CD4-positive, alpha-beta T cell treated with Interleukin-6 at 100 ng/mL for 8 hours (primary cell): ENCODE measurements around the gene ADAM12.
"Not testable (repeated sequence)": the region's sequence is repeated elsewhere in the genome, so short reads cannot be mapped to it uniquely, and the experiment has no call there.

Experiments used
- DNase-seq: peaks from one replicate; pipeline ENCODE4 v3.0.0-alpha.2; 2020; ENCODE audit warnings: mixed read lengths, low spot score

ADAM12 gene

DNA sequence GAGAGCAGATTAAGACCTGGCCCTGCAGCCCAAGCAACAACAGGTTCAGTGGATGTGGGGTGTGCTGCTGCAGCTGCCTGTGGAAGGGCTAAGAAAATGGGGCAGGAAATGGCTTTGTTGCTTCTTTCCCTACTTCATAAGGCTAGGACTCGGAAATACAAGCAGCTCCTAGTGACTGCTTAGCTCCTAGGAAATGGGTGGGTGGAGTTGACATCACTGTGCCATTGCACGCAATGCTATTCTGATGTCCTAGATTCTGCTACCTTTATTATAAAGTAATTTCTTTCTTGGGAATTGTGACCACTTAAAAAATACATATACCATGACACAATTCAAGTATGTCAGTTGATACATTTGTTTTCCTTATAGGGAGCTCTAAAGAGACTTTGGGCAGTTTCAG is 336.1 kb downstream of the ADAM12 start:
- DNase-seq, result no peak

DNA sequence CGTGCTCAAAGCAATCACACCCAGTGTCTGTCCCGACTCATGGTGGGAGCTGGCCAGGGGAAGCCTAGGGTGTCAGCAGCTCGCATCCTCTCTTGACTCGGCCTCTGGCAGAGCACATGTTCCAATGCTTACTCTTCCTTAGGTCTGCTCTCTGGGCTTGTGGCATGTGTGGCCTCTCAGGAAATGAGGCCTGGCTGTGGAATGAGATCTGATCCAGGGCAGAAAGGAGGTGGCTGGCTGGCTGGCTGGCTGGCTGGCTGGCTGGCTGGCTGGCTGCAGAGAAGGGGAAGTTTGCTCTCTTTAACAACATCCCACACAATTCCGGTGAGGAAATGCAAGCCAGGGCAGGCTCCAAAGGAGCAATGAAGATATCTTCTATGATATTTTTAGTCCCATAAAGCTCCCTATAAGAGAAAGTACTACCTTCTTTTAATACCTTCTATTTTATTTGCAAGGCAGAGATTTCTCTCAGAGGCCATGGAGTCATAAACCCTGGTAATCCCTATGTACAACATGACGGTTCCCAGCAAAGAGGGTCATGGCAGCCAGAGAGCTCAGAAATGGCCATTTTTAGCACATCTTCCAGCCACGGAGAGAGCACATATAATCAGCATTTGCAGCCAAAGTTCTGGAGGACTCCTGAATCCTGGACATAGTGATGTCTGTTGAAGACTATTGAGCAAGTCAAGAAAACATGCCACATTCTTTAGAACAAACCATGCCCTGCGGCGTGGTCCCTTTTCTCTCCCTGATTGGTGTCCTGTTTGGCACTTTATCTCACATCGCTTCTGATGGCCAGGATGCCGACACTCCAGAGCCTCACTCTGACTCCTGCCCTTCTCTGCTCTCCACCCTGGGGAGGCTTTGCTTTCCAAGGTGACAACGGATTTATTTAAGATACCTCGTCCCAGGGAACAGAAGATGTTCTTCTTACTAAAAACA is 338.2 kb downstream of the ADAM12 start:
- no peak for DNase-seq

DNA sequence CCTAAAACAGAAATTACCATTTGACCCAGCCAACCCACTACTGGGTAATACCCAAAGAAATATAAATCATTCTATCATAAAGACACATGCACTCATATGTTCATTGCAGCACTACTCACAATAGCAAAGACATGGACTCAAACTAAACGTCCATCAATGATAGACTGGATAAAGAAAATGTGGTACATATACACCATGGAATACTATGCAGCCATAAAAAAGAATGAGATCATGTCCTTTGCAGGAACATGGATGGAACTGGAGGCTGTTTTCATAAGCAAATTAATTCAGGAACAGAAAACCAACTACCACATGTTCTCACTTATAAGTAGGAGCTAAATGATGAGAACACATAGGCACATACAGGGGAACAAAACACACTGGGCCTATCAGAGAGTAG is 340.5 kb downstream of the ADAM12 start:
- DNase-seq, result not testable (repeated sequence)

DNA sequence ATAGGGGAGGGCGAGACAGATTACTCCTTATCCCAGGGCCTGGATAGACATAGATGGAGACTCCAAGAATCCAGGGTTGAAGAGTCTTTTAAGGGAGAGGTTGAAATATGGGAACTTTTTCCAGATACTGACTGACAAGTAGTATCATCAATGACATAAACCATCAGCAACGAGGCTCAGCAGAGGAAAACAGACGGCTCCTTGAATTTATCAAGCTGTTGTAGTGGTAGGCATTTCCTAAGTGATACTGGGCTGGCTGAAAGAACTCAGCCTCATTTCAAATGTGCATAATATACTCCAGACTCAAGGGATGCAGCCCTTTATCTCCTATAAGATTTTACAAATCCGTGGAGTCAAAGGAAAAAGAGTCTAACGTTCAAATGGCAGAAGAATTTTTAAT is 341.4 kb downstream of the ADAM12 start:
- no peak for DNase-seq

DNA sequence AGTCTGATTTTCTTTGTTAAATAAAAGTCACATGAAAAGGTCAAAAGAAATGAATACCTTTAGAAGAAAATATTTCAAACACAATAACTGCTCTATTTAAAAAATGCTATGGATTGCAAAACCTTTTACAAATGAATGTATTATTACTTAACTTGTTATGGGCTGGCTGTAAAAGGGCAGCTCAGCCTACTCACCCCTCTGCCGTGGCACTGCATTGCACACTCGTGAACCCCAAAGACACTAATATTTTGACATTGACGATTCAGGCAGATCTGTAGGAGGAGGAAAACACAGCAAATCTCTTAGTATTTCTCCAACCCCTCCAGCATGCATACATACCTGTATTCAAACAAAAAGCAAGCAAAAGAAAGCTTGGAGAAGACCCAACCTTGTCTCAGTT is 342.4 kb downstream of the ADAM12 start:
- no peak for DNase-seq

DNA sequence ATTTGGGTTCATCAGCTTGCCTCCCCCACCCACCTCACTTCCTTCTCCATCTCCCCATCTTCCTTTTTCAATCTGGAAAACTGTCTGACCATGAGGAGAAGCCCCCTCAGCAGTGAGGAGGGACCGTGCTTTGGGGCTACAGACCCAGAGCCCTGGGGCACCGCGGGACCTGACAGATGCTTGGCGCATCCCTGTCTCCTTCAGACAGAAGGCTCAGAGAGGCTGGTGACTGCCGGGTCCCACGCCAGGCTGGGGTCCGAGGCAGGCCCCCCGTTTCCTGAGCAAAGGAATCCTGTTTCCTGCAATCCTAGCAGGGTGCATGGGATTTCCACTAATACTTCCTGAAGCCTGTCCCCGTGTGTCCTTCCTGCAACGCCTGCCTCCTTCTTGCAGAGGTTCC is 344.9 kb downstream of the ADAM12 start:
- no peak for DNase-seq

DNA sequence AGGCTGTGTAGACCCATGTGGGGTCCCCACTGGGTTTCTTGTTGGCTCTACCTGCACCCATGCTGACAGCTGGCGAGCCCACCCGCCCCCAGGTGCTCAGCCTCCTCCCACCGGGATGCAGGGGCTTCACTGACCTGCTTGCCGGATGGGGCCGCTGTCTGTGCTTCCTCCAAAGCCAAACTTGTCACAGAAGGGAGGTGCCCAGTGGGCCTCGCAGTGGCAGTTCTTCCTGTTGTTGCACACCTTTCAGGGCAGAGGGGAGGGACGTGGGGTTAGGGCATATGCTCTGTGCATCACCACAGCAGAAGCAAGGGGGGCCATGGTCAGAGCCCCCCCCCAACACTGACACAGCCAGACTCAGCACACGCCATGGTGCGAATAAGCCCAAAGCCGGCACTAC is 345.4 kb downstream of the ADAM12 start:
- no peak for DNase-seq

DNA sequence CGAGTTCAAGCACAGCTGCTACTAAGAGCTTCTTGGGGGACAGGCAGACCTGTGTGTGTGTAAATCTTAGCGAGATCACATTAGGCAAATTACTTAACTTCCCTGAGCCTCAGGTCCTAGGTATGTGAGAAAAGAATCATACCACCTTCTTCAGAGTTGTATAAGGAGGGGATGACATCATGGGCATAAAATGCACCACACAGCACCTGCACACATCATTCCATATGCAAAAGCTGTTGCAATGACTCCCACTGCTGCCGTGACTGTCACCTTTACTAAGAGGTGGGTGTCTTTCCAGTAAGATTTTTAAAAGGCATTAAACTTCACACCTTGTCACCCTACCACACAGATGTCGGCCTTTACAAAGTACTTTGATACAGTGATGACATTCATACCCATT is 345.9 kb downstream of the ADAM12 start:
- DNase-seq, result no peak

DNA sequence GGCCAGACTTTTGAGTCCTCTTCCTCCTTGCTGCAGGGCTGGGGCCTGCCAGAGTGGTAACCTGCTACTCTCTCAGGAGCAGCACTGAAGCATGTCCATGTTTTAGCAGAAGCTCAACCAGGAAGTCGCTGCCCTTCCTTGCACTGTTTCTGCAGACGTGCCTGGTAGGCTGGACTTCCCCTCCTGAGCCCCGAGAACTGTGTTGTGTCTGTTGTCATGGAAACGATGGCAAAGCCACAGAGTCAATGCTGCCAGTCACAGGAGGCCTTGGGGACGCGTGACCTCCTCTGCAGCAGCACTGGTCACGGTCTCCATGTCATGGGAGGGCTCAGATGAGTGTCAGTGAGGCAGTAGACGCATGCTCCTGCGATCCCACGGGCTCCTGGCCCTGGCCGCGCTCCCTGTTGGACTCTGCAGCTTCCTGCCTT is 346.5 kb downstream of the ADAM12 start:
- peak; percentile 69 for DNase-seq

DNA sequence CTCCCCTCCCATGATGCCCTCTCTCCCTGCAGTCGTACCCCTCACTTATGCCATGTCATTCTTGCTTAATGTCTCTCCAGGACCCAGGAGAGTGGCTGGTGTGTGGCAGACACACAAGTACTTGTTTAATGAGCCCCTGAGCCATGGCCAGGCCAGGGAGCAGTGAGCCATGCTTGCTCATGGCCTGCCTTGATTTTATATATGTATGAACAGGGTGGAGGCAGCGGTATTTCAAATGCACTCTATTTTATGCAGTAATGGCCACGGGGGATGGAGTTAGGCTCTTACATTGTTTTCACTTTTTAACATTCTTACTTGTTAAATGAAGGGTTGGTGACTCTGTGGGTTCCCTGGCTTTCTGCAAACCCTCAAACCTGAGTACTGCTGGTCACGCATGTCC is 347.2 kb downstream of the ADAM12 start:
- no peak for DNase-seq

DNA sequence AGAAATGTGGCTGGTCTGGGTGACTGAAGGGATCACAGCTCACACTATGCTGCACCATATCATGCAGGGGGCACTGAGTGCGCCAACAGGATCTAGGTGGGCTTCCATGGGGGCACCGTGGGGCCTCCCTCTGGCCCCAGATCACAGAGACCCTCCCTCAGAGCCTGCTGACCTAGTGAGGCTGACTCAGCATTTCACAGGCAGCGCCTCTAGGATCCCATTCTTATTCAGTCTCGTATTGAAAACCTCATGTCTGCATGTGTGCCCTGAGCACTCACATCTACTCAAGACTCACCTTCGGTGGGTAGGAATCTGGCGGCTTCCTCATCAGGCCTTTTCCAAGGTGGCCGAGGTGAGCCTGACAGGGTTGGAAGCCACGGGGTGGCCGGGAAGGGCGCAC is 350.3 kb downstream of the ADAM12 start:
- no peak for DNase-seq

DNA sequence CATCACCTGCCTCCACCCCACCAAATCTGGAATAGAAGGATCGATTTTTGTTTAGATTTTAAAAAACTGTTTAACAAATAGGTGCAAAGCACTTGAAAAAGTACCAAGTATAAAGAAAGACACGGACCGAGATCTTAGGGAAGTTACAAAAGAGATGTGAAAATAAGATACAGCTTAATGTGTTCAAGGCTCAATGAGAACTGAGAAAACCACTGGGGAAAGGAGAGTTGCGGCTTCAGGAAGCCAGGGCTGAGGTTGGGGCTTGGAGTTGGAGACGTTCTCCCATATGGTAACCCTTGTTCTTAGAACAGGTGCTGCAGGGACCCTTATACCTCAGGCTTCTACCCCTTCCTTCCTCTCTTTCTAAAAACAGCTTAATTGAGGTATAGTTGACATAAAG is 351.8 kb downstream of the ADAM12 start:
- DNase-seq, result no peak

DNA sequence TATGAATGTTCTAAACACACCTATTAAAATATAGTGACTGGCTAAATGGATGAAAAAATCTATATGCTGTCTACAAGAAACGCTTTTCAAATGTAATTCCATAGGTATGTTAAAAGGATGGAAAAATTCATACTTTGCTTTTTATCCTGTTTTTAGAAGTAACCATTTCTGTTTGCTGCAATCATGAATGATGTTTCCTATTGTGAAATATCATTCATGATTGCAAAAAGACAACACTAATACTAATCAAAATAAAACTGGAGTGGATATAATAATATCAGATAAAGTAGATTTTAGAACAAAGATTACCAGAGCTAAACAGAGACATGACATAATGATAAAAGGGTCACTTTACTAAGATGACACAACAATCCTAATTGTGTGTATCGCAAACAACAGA is 353.7 kb downstream of the ADAM12 start:
- no peak for DNase-seq

DNA sequence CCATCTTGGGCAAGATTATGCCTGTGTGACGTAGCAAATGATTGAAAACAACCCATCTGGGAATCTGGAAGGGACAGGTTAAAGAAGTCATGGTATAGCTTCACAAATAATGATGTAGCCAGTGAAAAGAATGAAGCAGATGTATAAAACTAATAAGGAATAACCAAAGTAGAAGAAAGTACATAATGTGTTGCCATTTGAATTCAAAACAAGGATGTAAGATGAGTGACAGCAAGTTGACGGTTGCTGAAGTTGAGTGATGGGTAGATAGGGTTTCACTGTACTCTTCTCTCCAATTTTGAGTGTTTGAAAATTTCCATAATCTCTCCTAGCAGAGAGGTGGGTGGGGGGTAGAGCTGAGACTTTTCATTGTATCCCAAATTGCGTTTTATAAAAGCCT is 358.3 kb downstream of the ADAM12 start:
- no peak for DNase-seq

DNA sequence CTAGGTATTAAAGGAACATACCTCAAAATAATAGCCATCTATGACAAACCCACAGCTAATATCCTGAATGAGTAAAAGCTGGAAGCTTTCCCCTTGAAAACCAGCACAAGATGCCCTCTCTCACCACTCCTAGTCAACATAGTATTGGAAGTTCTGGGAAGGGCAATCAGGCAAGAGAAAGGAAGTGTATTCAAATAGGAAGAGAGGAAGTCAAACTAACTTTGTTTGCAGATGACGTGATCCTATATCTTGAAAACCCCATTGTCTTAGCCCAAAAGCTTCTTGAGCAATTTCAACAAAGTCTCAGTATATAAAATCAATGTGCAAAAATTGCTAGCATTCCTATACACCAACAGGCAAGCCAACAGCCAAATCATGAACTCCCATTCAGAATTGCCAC is 360.6 kb downstream of the ADAM12 start:
- DNase-seq, result no peak

DNA sequence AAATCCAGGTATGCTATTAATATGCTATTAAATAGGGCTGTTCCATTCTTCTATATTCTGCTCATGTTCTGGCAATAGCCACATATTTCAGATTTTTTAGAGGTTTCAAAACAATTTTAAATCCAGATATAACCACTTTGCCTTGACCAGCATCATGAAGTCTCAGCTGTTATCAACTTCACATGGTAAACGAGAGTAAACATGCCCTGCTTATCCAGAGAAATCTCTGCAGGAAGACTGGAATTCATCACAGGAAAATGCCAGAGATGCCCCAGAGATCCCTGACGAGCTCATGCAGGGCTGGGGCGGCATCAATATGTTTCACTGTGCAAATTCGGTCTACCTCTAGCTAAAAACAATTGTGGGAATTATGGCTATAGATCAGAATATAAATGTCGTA is 365.4 kb downstream of the ADAM12 start:
- no peak for DNase-seq

DNA sequence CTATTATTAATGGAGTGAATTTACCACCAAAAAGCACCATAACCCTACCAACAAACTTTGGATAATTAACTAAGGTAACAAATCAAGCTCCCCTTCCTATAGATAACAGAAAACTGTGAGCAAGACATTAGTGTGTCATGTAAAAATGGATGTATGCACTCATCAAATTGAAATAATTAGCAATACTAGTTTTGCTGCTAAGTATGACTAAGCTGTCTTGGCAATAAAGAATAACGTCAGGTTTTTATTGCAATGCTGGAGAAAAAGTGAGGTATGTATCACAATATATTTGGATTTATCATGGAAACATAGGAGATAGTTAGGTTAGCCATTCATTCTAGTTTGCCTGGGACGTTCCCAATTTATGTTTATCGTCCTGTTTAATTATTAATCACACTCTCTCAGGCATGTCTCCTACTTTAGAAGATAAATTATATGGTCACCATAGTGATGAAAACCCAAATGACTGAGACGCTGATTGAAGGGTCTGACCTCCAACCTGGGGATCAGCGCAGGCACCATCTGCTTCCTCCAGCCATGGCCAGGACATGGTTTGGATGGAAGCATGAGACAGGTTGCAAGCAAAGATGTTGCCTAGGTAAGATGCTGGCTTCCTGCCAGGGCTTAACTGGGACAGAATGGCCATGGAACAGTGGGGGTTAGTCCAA is 366.3 kb downstream of the ADAM12 start:
- no peak for DNase-seq

DNA sequence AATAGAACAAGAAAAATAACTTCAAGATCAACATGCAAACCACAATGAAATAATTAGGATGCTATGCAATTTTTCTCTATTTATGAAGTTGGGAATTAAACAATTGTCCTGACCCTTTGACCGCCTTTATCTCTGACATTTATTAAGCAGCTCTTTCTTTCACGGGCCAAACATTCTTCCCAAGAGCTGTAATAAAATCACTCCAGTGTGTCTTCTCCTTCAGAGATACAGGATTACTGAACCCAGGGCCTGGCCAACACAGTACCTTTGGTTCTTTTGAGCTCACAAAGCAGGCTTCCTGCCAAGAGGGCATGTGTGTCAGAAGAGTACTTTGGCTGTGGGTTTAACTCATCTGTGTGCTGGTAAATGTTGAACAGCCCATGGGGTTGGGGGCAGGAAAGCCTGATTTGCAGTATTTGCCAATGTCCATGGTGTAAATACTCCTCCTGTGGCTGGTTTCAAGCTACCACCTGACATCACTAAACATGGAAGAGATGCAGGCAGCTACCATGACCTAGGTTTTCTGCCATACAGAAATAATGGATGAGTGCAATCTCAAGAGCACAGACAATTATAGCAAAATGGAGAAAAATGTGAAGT is 370.2 kb downstream of the ADAM12 start:
- DNase-seq, result no peak

DNA sequence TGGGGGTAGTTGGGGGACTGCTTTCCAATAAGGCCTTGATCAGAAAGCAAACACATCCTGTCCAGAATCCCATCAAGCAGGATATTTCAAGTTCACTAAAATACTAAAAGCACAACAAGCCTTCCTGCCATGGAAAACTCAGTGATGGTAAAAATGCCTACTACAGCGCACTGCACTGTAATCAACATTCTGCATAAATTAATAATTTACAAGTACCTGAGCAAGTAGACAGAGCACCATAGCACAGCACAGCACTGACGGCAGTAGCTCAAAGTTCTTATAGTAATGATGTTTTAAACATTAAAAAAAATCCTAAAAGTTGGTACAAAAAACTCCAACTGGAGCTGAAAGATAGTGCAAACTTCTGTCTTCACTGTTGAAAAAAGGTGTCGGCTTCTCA is 371.4 kb downstream of the ADAM12 start:
- DNase-seq, result no peak

DNA sequence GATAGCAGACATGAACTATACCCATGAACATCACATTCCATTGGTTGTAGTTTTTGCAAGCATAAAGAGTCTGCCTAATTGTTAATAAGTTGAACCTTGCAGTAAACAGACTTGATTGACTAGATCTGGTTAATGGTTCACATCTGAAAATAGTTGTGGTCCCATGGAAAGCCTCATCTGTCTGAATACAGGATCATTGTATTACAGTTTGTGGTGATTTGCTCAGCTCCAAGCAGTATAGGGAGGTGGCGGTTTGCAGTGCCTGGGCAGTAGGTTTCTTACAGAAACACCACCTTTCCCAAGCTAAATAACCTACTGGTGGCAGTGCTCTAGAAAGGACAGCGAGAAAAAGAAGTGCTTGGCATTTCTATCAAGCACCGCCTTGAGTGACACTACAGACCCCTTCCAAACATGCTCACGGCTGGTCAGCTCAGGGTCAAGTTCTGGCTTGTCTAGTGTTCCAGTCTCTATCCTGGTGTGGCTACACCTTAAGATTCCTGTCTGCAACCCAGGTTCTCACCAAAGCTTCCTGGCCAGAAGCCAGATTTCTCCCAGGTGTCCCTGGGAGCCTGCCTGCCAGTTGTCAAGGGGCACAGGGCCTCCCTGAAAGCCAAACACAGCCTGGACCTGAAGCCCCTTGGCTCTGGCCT is 372.0 kb downstream of the ADAM12 start:
- DNase-seq, result no peak

DNA sequence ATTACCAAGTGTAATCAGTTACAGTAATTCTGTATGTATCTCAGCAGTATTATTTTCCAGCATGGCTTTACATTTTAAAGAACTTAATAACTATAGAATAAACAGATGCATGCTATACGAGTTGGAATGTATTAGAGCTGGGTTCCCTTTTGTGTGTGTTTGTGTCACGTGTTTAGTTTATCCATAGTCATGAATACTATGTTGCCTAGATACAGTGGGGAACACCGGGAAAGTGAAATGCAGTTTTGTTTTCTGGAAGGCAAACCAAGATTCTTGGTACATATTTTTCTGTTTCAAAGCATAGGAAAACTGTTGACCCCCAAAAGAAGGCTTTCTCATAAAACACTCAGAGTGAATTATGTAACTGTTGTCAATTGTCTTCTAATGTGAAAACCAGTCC is 372.9 kb downstream of the ADAM12 start:
- no peak for DNase-seq

DNA sequence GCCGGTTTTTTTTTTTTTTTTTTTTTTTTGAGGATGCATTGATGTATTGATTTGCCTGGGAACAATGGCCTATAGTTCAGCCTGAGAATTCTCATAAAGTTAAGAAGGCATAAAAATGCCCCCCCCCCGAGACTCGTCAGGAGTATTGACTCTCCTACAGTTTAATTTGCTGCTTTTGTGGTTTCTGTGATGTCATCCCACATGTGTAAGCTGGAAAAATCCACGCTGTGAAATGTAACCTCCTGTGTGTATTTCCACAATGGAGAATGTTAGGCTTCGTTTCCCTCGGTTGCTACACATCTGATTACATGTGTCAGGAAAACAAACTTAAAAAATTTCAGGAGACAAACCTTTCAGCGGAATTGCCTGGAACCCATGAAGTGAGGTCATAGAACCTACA is 374.0 kb downstream of the ADAM12 start:
- DNase-seq, result no peak
